GM18508 (cell line): ENCODE data around the gene TIGIT.
"Not testable (repeated sequence)": the region's sequence is repeated elsewhere in the genome, so short reads cannot be mapped to it uniquely, and the experiment has no call there.

Source experiments
- ATAC-seq: cut with Tn5 transposase; IDR thresholded peaks from one replicate; pipeline ENCODE4 v1.9.1; 2021; ENCODE audit warnings: moderate number of reproducible peaks; ENCODE audit not compliant: insufficient read depth, unreplicated experiment

TIGIT gene

DNA sequence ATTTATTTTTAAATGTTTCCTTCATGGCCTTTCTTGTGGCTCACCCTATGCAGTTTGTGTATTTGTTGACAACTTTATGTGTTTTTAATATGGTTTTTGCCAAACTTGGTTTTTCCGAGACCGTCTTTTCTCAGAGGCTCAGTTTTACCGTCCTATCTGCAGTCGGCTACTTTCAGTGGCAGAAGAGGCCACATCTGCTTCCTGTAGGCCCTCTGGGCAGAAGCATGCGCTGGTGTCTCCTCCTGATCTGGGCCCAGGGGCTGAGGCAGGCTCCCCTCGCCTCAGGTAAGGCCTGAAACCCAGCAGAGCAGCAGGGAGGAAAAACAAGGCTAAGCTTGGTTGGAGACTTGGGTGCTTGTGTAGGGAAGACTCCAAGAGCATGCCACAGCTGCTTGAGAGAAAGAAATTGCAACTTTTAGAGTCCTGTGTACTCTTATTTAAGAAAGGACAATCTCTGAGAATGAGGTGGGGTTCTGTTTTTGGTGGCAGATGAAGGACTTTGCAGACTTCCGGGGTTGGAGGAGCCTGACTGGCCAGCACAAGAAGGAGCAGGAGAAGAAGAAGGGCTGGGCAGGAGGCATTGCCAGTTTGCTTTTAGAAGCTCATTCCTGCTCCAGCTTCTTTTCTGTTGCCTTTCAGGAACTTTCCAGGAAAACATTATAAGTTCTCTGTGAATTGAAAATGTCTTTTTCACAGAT, at the start of gene TIGIT:
TSS of gene TIGIT (plus strand) at position 191 of the 698 bp plus-strand sequence. CDS start at position 225, 34 bp downstream.
- no peak for ATAC-seq

DNA sequence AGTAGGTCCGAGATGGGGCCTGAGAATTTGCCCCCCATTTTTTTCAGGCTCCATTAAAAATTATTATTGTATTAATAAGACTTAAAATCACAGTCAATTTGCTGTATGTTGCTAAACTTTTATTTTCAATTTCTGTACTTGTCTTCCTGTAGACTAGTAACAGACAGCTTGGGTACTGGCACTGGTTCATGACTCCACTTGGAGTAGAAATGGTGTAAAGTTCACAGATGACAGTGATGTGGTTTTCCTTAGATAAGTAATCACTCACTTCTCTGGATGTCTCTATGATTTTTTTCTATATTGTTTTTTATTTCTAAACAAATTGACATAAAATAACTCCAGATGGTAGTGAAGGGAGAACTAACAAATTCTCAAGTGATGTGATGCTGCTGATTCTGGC, 40.9 kb upstream of the TIGIT start:
- no peak for ATAC-seq

DNA sequence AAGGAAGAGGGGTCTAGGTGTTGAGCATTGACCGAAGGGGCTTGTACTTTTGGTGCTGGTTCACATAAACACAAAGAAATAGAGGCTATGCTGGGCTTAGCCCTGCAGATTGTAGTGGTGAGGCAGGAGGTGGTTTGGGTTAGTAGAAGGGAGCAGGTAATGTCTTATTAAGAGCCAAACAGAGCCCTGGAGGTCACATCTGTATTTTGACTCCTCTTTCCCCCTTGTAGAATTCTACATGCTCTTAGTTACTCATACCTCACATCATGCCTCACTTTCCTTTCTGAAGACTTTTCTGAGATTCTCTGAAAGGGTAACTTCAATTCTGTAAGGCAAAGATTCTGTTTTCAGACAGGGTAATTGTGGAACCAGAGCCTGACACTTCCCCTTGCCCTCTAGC, 40.3 kb upstream of the TIGIT start:
- no peak for ATAC-seq

DNA sequence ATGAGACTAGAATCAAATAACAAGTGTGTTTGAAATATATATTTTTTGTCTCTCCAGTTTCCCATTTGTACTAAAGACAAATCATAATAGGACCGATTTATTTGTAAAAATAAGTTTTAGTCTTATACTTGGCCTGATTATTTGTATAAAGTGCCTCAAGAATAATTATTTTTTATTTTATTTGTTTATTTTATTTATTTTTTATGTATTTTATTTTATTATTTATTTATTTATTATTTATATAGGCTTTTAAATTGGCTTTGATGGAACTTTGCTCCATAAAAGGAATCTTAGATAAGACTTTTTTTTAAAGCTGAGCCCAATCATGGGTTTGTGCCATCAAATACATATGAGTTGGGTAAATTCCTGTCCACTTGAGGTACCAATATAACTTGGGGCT, 34.3 kb upstream of the TIGIT start:
- ATAC-seq: no peak

DNA sequence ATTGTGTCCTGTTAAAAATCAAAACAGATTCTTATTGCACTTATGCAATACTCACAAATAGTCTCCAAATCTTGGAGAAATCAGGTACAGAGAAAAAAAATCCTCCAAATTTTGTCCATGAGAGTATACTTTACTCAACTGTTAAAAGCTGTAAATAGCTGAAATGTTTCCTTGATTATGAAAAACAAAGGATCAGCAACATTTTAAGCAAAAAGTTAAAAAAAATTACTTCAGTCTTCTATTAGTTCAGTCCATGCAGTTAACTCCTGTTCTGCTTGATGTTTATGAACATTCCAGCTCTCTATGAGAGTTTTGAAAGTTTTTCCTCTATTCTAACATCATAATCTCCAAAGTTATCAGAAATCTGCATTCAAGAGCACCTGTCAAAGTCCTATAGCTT, 33.7 kb upstream of the TIGIT start:
- no peak for ATAC-seq

DNA sequence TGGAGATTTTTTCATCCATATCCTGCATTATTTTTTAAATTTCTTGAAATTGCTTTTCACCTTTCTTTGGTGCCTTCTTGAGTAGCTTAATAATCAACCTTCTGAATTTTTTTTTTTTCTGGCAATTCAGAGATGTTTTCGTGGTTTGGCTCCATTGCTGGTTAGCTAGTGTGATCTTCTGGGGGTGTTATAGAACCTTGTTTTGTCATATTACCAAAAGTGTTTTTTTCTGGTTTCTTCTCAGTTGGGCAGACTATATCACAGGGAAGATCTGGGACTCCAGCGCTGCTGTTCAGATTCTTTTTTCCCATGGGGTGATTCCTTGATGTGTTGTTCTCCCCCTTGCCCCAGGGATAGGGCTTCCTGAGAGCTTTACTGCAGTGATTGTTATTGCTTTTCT, 23.8 kb upstream of the TIGIT start:
- no peak for ATAC-seq

DNA sequence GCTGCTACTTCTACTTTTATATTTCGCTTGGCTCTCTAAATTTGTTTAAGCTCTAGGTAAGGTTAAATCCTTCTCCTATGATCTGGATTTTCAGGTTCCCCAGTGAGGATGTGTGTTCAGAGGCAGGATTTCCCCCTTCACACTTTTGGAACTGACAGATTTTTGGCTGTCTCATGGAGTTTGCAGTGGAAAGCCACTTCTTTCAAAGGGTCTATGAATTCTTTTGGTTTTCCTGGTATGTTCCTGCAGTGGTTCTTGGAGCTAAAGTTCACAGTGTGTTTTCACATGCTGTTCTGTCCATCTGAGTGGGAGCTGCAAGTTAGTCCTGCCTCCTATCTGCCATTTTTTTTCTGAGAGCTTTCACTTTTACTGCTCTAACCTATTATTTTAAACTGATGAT, 21.6 kb upstream of the TIGIT start:
- ATAC-seq: no peak

DNA sequence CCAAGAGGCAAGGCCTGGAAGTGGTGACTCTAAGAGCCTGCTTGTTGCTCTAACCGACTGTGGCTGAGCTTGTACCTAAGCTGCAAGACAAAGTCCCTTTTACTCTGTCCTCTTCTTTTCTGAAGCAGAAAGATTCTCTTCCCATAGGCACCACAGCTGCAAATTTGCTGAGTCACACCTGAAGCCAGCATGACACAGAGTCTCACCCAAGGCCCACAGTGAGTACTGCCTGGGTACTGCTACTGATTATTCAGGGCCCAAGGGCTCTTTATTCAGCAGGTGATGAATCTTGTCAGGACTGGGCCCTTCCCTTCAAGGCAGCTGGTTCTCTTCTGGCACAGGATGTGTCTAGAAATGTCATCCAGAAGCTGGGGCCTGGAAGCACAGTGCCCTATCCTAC, 18.9 kb upstream of the TIGIT start:
- ATAC-seq: no peak

DNA sequence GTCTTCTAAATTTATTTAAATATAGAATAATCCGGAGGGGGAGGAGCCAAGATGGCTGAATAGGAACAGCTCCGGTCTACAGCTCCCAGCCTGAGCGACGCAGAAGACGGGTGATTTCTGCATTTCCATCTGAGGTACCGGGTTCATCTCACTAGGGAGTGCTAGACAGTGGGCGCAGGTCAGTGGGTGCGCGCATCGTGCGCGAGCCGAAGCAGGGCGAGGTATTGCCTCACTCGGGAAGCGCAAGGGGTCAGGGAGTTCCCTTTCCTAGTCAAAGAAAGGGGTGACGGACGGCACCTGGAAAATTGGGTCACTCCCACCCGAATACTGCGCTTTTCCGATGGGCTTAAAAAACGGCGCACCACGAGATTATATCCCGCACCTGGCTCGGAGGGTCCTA, 17.0 kb upstream of the TIGIT start:
- not testable (repeated sequence) for ATAC-seq

DNA sequence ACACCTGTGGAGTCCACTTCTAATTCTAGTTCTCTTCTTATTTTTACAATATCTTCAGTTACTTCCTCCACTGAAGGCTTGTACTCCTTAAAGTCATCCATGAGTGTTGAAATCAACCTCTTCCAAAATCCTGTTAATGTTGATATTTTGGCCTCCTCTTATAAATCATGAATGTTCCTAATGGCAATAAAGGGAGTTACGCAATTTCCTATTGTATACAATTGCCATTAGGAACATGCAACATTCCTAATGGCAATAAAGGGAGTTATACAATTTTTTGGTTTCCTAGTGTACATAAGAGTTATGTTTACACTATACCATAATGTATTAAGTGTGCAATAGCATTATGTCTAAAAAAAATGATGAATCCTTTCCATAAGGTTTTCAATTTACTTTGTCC, 9.2 kb upstream of the TIGIT start:
- ATAC-seq: no peak

DNA sequence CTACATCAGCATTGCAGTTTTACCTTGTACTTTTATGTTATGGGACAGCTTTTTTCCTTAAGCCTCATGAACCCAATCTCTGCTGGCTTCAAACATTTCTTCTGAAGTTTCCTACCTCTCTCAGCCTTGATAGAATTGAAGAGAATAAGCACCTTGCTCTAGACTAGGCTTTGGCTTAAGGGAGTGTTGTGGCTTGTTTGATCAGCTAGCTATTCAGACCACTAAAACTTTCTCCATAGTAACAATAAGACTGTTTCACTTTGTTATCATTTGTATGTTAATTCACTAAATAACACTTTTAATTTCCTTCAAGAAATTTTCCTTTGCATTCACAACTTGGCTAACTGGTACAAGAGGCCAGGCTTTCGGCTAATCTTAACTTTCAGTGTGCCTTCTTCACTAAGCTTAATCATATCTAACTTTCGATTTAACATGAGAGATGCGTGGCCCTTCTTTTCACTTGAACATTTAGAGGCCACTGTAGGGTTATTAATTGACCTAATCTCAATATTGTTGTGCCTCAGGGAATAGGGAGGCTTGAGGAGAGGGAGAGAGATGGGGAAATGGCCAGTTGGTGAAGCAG, 8.1 kb upstream of the TIGIT start:
- ATAC-seq: no peak

DNA sequence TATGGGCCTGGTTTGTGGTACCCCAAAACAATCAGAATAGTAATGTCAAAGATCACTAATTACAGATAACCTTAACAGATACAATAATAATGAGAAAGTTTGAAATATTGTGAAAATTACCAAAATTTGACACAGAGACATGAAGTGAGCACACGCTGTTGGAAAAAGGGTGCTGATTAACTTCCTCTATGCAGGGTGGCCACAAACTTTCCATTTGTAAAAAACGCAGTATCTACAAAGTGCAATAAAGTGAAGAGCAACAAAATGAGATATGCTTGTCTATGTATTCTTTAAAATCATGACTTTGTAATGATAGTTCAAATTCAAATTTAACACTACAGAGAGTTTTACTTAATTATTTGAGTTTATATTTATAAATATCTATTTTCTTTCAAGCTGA, 7.6 kb upstream of the TIGIT start:
- no peak for ATAC-seq

DNA sequence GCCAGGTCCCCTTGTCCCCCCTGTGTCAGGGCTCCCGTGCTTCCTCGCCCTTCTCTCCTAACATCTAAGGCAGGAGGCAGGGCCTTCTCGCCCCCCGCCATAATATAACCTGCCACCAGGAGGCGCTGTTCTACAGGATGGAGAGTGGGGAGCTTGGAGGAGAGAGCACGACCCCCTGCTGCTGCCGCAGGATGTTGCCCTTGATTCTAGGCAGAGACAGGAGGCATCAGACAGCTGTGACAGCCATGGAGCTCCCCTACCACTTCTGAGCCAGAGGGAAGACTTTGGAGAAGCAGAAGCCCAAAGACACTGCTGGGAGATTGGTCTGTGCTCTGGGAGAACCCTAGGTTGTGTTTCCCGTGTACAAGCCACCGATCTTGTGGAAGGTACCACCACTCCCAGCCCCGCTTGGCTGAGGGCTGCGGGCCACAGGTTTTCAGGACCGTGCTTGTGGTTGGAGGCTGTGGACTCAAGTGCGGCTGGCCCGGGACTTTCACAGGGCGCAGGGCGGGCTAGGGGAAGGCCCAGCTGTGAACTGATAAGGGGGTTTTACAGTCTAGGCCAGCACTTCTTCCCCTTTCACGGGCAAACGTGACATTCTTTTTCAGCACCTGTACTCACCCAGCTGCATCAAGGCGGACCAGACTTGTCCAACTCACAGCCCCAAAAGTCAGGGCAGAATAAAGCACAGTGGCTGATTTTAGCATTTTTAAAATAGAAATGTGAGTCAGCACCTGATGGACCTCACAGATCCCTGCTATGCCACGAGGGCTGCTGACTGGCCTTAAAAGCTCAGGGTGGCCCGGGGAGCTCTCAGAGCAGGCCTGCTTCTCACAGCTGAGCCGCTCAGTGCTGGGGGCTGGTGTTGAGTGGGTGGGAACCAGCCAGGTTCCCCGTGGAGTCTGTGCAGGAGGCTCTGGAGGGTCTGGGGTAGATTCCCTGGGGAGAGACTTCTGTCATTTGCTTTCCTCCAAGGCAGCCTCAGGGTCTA, 2.6 kb upstream of the TIGIT start:
- peak; percentile 89 for ATAC-seq

DNA sequence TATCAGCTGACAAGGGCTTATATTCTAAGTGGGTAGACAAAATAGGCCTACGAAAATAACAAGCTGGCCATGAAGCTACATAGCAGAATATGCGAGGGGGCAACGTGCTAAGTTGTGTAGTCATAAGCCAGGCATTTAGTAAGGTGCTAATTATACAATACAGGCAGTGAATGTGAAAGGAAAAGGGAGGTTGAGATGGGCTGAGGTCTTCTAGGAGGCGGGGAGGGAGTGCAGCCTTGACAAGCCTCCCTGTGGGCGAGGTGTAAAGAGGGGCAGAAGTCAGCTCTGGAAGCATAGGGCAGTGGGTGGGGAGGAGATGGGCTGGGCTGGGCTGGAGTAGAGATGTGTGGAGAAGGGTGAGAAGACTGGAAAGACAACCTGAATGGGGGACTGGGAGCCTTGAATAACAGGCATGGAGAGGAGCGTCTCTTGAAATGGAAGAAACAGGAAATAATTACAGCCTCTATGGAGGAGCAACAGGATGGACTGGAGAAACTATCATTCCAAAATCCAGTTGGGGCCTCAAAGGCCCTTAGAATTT, 1.2 kb downstream of the TIGIT start:
- ATAC-seq: no peak

DNA sequence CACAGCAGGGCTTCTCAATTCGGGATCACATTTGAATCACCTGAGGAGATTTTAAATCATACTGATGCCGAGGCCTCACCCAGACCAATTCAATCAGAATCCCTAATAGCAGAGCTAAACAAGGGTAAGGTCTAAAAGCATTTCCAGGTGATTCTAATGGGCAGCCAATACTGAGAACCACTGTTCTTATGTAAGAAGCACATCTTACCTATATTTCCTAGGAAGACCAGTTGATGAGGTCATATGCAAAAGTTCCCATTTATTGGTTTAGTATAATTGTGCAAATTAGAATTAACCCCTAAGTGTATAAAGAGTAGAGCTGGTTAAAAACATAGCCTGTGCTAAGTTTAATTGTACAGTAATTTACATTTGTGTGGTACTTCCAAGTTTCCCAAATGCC, 2.1 kb downstream of the TIGIT start:
- no peak for ATAC-seq

DNA sequence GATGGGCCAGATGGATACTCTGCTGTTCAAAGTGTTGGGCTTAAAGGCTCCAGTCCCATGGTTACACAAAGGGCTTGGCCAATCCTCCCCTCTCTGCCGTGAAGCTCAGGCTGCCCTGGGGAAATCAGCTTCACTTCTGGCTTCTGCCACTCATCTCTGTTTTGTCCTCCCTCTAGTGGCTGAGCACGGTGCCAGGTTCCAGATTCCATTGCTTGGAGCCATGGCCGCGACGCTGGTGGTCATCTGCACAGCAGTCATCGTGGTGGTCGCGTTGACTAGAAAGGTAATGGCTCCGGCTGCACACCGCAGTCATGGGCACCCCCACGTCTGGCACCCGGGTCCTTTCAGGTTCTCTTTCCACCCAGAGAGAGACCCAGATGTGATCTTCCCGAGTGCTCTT, 5.6 kb downstream of the TIGIT start:
- ATAC-seq: no peak

DNA sequence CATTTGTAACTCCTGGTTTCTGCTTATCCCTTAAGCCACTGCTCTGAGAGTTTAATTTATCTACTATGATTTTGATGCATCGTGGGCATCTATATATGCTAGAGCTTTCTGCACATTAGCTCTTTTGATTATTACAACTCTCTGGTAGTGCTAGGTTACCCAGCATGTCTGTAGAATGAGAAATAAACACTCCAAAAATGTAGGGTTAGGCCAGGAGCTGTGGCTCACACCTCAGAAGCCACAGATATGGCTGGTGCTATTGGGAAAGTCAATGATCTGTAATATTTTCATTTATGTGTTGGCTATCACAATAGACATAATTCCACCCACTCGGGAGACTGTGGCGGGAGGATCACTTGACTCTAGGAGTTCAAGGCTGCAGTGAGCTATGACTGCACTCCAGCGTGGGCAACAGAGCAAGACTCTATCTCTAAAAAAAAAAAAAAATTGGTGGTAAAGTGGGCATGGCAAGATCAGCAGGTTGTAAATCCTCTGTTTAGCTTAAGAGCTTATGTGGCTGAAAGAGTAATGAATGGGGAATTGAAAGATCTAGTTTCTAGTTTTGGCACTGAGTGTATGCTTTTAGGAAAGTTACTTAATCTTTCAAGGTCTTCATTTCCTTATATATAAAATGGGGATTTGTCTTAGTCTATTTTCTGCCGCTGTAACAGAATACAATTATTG, 6.3 kb downstream of the TIGIT start:
- no peak for ATAC-seq

DNA sequence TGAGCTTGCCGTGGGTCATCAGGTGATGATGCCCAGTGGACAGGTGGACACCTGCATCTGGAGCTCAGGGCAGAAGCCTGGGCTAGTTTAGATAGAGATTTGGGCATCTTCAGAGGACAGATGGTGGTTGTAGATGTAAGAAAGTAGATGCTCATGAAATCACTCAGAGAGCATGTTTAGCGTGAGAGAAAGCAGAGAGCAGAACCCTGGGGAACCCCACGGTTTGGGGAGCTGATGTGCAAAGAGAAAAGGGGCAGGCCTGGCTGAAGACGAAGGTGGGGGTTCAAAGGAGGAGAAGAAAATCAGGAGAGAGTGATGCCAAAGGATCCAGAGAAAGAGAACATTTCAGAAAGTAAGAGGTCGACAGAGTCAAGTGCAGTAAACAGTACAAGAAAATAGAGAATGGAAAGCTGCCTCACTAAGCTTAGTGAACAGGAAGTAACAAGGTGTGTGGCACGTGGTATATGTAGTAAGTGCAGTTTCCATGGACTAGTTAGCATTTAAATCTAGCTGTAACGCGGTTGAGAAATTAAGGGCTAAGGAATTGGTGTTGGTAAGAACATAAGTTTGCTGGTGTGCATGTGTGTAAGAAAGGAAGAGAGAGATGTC, 13.5 kb downstream of the TIGIT start:
- no peak for ATAC-seq

DNA sequence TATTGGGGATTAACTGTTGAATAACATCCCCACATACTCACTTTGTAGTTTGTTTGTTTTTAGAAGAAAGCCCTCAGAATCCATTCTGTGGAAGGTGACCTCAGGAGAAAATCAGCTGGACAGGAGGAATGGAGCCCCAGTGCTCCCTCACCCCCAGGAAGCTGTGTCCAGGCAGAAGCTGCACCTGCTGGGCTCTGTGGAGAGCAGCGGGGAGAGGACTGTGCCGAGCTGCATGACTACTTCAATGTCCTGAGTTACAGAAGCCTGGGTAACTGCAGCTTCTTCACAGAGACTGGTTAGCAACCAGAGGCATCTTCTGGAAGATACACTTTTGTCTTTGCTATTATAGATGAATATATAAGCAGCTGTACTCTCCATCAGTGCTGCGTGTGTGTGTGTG, 14.0 kb downstream of the TIGIT start:
- no peak for ATAC-seq

DNA sequence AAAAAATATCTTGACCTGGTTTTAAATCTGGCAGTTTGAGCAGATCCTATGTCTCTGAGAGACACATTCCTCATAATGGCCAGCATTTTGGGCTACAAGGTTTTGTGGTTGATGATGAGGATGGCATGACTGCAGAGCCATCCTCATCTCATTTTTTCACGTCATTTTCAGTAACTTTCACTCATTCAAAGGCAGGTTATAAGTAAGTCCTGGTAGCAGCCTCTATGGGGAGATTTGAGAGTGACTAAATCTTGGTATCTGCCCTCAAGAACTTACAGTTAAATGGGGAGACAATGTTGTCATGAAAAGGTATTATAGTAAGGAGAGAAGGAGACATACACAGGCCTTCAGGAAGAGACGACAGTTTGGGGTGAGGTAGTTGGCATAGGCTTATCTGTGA, 14.5 kb downstream of the TIGIT start:
- no peak for ATAC-seq
